Prostate gland (tissue), 2 donors: ENCODE results near the gene FGF12.

Experiments used
- CTCF ChIP-seq, 4 experiments: fragments of 200-600 bp in 2 of 4; fragments of 450-650 bp in 2 of 4; sonication (generic) in 2 of 4; IDR thresholded peaks; 1 replicate in 3 of 4; 2 replicates in 1 of 4; pipeline ENCODE4 v1.5.1; 2016 to 2019; ENCODE audit warnings: antibody characterized with exemption in 4 of 4, mild to moderate bottlenecking in 2 of 4, moderate library complexity in 2 of 4
- POLR2A ChIP-seq: fragments of 450-650 bp; IDR thresholded peaks from one replicate; pipeline ENCODE4 v1.6.1; 2016; ENCODE audit warnings: antibody characterized with exemption, mild to moderate bottlenecking

GRCh38 chr3:192553707-192554106, 173.6 kb downstream of the FGF12 start:
- no peak for TF ChIP-seq POLR2A
- no peak for TF ChIP-seq CTCF (IDR thresholded peaks at IDR 0.05)
